WTC11 (cell line): ENCODE measurements around the gene SLC9A9.

Source experiments
- KAT7 ChIP-seq: sonication (generic); formaldehyde crosslinking; IDR thresholded peaks from 2 replicates; pipeline ENCODE4 v1.8.1; 2023; ENCODE audit warnings: missing genetic modification reagents, mild to moderate bottlenecking, borderline replicate concordance
- NFYB ChIP-seq: sonication (generic); formaldehyde crosslinking; conservative IDR thresholded peaks from 2 replicates; pipeline ENCODE4 v1.8.0; 2022; ENCODE audit warnings: low read depth, missing genetic modification reagents
- NR1H2 ChIP-seq: sonication (generic); formaldehyde crosslinking; IDR thresholded peaks from 2 replicates; pipeline ENCODE4 v1.9.0; 2021; ENCODE audit warnings: mild to moderate bottlenecking, moderate library complexity, missing genetic modification reagents
- NR2C2 ChIP-seq: sonication (generic); formaldehyde crosslinking; IDR thresholded peaks from 2 replicates; pipeline ENCODE4 v1.8.0; 2022; ENCODE audit warnings: mild to moderate bottlenecking, missing genetic modification reagents
- SMAD3 ChIP-seq: sonication (generic); formaldehyde crosslinking; IDR thresholded peaks from 2 replicates; pipeline ENCODE4 v1.8.0; 2022; ENCODE audit warnings: missing genetic modification reagents, mild to moderate bottlenecking, borderline replicate concordance
- ZNF263 ChIP-seq: sonication (generic); formaldehyde crosslinking; IDR thresholded peaks from 2 replicates; pipeline ENCODE4 v1.8.1; 2022; ENCODE audit warnings: low read depth, mild to moderate bottlenecking, moderate library complexity, missing genetic modification reagents
- TF ChIP-seq, protein P1 (sequence below): fragments of 200-600 bp; IDR thresholded peaks from 2 replicates; pipeline ENCODE4 v1.8.0; 2022; ENCODE audit warnings: antibody characterized with exemption
- TF ChIP-seq, protein P2 (sequence below): sonication (generic); formaldehyde crosslinking; IDR thresholded peaks from 2 replicates; pipeline ENCODE4 v1.8.1; 2023; ENCODE audit warnings: mild to moderate bottlenecking, missing genetic modification reagents, borderline replicate concordance
- TF ChIP-seq, protein P3 (sequence below): sonication (generic); formaldehyde crosslinking; IDR thresholded peaks from 2 replicates; pipeline ENCODE4 v1.8.1; 2022; ENCODE audit warnings: low read depth, missing genetic modification reagents, borderline replicate concordance
- TF ChIP-seq, protein P4 (sequence below): sonication (generic); formaldehyde crosslinking; IDR thresholded peaks from 2 replicates; pipeline ENCODE4 v1.8.0; 2023; ENCODE audit warnings: missing genetic modification reagents
- TF ChIP-seq, protein P5 (sequence below): sonication (generic); formaldehyde crosslinking; IDR thresholded peaks from 2 replicates; pipeline ENCODE4 v1.8.1; 2022; ENCODE audit warnings: mild to moderate bottlenecking, moderate library complexity, missing genetic modification reagents
- TF ChIP-seq, protein P6 (sequence below): sonication (generic); formaldehyde crosslinking; IDR thresholded peaks from 2 replicates; pipeline ENCODE4 v1.8.1; 2023; ENCODE audit warnings: mild to moderate bottlenecking, missing genetic modification reagents, moderate library complexity
- TF ChIP-seq, protein P7 (sequence below): sonication (generic); formaldehyde crosslinking; IDR thresholded peaks from 2 replicates; pipeline ENCODE4 v1.8.0; 2022; ENCODE audit warnings: mild to moderate bottlenecking, missing genetic modification reagents
- TF ChIP-seq, protein P8 (sequence below): sonication (generic); formaldehyde crosslinking; IDR thresholded peaks from 2 replicates; pipeline ENCODE4 v1.8.0; 2022; ENCODE audit warnings: mild to moderate bottlenecking, missing genetic modification reagents

DNA sequence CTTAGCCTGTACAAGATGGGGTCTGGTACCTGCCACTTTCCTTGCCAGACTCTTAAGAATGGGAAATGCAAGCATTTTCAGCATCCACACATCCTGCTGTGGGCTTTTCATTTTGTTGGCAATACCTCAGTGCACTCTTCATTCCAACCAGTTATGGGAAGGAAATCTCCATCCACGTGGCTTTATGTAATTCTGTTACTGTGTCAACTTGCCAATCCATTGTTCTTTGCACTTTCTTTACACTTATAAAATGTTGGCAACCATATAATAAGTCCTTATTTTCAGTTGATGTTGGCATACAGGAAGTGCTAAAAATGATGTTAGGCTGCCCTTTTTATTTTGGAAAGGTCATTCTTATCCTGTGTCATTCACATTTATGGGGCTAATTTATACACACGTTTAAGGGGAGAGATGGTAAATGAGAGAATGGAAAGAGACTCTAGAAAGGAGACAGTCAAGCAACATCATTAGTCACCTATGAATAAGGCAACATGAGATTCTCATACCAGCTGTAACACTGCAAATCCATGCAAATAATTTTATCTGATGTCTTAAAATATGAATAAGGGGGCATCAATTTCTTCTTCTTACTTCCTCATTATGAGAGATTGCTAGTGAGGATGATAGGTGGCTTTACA, 490.0 kb downstream of the SLC9A9 start:
- no peak for TF ChIP-seq ZNF263 (CRISPR knock-in tag)
- TF ChIP-seq, protein P1, sequence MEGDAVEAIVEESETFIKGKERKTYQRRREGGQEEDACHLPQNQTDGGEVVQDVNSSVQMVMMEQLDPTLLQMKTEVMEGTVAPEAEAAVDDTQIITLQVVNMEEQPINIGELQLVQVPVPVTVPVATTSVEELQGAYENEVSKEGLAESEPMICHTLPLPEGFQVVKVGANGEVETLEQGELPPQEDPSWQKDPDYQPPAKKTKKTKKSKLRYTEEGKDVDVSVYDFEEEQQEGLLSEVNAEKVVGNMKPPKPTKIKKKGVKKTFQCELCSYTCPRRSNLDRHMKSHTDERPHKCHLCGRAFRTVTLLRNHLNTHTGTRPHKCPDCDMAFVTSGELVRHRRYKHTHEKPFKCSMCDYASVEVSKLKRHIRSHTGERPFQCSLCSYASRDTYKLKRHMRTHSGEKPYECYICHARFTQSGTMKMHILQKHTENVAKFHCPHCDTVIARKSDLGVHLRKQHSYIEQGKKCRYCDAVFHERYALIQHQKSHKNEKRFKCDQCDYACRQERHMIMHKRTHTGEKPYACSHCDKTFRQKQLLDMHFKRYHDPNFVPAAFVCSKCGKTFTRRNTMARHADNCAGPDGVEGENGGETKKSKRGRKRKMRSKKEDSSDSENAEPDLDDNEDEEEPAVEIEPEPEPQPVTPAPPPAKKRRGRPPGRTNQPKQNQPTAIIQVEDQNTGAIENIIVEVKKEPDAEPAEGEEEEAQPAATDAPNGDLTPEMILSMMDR, result no peak
- TF ChIP-seq, protein P2, sequence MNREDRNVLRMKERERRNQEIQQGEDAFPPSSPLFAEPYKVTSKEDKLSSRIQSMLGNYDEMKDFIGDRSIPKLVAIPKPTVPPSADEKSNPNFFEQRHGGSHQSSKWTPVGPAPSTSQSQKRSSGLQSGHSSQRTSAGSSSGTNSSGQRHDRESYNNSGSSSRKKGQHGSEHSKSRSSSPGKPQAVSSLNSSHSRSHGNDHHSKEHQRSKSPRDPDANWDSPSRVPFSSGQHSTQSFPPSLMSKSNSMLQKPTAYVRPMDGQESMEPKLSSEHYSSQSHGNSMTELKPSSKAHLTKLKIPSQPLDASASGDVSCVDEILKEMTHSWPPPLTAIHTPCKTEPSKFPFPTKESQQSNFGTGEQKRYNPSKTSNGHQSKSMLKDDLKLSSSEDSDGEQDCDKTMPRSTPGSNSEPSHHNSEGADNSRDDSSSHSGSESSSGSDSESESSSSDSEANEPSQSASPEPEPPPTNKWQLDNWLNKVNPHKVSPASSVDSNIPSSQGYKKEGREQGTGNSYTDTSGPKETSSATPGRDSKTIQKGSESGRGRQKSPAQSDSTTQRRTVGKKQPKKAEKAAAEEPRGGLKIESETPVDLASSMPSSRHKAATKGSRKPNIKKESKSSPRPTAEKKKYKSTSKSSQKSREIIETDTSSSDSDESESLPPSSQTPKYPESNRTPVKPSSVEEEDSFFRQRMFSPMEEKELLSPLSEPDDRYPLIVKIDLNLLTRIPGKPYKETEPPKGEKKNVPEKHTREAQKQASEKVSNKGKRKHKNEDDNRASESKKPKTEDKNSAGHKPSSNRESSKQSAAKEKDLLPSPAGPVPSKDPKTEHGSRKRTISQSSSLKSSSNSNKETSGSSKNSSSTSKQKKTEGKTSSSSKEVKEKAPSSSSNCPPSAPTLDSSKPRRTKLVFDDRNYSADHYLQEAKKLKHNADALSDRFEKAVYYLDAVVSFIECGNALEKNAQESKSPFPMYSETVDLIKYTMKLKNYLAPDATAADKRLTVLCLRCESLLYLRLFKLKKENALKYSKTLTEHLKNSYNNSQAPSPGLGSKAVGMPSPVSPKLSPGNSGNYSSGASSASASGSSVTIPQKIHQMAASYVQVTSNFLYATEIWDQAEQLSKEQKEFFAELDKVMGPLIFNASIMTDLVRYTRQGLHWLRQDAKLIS, result no peak
- TF ChIP-seq KAT7 (CRISPR knock-in tag), result no peak
- TF ChIP-seq, protein P3, sequence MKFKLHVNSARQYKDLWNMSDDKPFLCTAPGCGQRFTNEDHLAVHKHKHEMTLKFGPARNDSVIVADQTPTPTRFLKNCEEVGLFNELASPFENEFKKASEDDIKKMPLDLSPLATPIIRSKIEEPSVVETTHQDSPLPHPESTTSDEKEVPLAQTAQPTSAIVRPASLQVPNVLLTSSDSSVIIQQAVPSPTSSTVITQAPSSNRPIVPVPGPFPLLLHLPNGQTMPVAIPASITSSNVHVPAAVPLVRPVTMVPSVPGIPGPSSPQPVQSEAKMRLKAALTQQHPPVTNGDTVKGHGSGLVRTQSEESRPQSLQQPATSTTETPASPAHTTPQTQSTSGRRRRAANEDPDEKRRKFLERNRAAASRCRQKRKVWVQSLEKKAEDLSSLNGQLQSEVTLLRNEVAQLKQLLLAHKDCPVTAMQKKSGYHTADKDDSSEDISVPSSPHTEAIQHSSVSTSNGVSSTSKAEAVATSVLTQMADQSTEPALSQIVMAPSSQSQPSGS (CRISPR knock-in tag), result no peak
- no peak for TF ChIP-seq NR1H2
- TF ChIP-seq NR2C2 (CRISPR knock-in tag), result no peak
- TF ChIP-seq, protein P4, sequence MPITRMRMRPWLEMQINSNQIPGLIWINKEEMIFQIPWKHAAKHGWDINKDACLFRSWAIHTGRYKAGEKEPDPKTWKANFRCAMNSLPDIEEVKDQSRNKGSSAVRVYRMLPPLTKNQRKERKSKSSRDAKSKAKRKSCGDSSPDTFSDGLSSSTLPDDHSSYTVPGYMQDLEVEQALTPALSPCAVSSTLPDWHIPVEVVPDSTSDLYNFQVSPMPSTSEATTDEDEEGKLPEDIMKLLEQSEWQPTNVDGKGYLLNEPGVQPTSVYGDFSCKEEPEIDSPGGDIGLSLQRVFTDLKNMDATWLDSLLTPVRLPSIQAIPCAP, result no peak
- TF ChIP-seq, protein P5, sequence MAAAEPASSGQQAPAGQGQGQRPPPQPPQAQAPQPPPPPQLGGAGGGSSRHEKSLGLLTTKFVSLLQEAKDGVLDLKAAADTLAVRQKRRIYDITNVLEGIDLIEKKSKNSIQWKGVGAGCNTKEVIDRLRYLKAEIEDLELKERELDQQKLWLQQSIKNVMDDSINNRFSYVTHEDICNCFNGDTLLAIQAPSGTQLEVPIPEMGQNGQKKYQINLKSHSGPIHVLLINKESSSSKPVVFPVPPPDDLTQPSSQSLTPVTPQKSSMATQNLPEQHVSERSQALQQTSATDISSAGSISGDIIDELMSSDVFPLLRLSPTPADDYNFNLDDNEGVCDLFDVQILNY, result no peak
- TF ChIP-seq SMAD3, result no peak
- TF ChIP-seq, protein P6, sequence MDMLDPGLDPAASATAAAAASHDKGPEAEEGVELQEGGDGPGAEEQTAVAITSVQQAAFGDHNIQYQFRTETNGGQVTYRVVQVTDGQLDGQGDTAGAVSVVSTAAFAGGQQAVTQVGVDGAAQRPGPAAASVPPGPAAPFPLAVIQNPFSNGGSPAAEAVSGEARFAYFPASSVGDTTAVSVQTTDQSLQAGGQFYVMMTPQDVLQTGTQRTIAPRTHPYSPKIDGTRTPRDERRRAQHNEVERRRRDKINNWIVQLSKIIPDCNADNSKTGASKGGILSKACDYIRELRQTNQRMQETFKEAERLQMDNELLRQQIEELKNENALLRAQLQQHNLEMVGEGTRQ (CRISPR knock-in tag), result no peak
- TF ChIP-seq NFYB (CRISPR knock-in tag), result no peak
- TF ChIP-seq, protein P7, sequence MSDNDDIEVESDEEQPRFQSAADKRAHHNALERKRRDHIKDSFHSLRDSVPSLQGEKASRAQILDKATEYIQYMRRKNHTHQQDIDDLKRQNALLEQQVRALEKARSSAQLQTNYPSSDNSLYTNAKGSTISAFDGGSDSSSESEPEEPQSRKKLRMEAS (CRISPR knock-in tag), result no peak
- TF ChIP-seq, protein P8, sequence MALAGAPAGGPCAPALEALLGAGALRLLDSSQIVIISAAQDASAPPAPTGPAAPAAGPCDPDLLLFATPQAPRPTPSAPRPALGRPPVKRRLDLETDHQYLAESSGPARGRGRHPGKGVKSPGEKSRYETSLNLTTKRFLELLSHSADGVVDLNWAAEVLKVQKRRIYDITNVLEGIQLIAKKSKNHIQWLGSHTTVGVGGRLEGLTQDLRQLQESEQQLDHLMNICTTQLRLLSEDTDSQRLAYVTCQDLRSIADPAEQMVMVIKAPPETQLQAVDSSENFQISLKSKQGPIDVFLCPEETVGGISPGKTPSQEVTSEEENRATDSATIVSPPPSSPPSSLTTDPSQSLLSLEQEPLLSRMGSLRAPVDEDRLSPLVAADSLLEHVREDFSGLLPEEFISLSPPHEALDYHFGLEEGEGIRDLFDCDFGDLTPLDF (CRISPR knock-in tag), result no peak
